Osteocyte (in vitro differentiated cells): ENCODE measurements around the gene STXBP2. TPM values are rescaled to one million over a fixed set of nuclear protein-coding genes. Genes with fewer than 3 reads are reported as not detected.

ENCODE experiments used
- DNase-seq: peaks from one replicate; pipeline ENCODE4 v3.0.0; 2021; ENCODE audit warnings: mixed read lengths; ENCODE audit not compliant: unreplicated experiment; ENCODE audit errors: extremely low spot score
- H3K27ac Mint-ChIP-seq: one replicate; pipeline ENCODE4 v1.8.0; 2021; ENCODE audit warnings: mild to moderate bottlenecking, mixed read lengths; ENCODE audit not compliant: unreplicated experiment
- H3K27me3 Mint-ChIP-seq: one replicate; pipeline ENCODE4 v1.8.0; 2021; ENCODE audit warnings: mixed read lengths; ENCODE audit not compliant: unreplicated experiment
- H3K36me3 Mint-ChIP-seq: one replicate; pipeline ENCODE4 v1.8.0; 2021; ENCODE audit warnings: mixed read lengths; ENCODE audit not compliant: unreplicated experiment
- H3K4me1 Mint-ChIP-seq: one replicate; pipeline ENCODE4 v1.8.0; 2021; ENCODE audit warnings: mixed read lengths; ENCODE audit not compliant: unreplicated experiment
- H3K4me3 Mint-ChIP-seq: one replicate; pipeline ENCODE4 v1.8.0; 2021; ENCODE audit warnings: mild to moderate bottlenecking, moderate library complexity, mixed read lengths; ENCODE audit not compliant: unreplicated experiment
- H3K9me3 Mint-ChIP-seq: one replicate; pipeline ENCODE4 v1.8.0; 2021; ENCODE audit warnings: mixed read lengths; ENCODE audit not compliant: unreplicated experiment
- CTCF ChIP-seq: fragments of 200-600 bp; sonication (generic); IDR thresholded peaks from 2 replicates; pipeline ENCODE4 v1.5.0; 2021; ENCODE audit warnings: antibody characterized with exemption, mild to moderate bottlenecking, moderate library complexity
- total RNA-seq: library from RNA; stranded (reverse); gene quantifications from 2 replicates; pipeline ENCODE4 v1.2.1, GENCODE V29; 2021

STXBP2 gene
- total RNA-seq, 1 donor from 2014 or later, result 13.6 TPM

GRCh38 chr19:7658219-7658686 lies 21.3 kb downstream of the STXBP2 start:
- Mint-ChIP-seq H3K9me3 (no peaks in the 10 kb centered on the region), H3K4me1 (no peaks in the 10 kb centered on the region), H3K27me3 (peaks cover 14% of the 10 kb centered on the region), H3K27ac (no peak overlapping the region), H3K36me3 (no peaks in the 10 kb centered on the region), H3K4me3 (no peak overlapping the region)
- TF ChIP-seq CTCF, result no peak
- no peak for DNase-seq

GRCh38 chr19:7661744-7662538 lies 25.0 kb downstream of the STXBP2 start:
- Mint-ChIP-seq H3K4me3 (no peak overlapping the region), H3K4me1 (peaks cover 2% of the 10 kb centered on the region), H3K27ac (no peak overlapping the region), H3K27me3 (peaks cover 14% of the 10 kb centered on the region), H3K36me3 (no peaks in the 10 kb centered on the region), H3K9me3 (no peaks in the 10 kb centered on the region)
- DNase-seq, result no peak
- no peak for TF ChIP-seq CTCF

GRCh38 chr19:7662657-7663056 lies 25.7 kb downstream of the STXBP2 start:
- DNase-seq, result no peak
- Mint-ChIP-seq H3K27ac (no peak overlapping the region), H3K27me3 (peaks cover 14% of the 10 kb centered on the region), H3K9me3 (no peaks in the 10 kb centered on the region), H3K4me1 (peaks cover 2% of the 10 kb centered on the region), H3K36me3 (no peaks in the 10 kb centered on the region), H3K4me3 (no peak overlapping the region)
- no peak for TF ChIP-seq CTCF

- Mint-ChIP-seq H3K4me3 (no peak overlapping the region), H3K27me3 (peaks cover 9% of the 10 kb centered on the region), H3K36me3 (no peaks in the 10 kb centered on the region)
Observed at GRCh38 chr19:7663706-7664105, 26.8 kb downstream of the STXBP2 start.

More at GRCh38 chr19:7663706-7664105, 26.8 kb downstream of the STXBP2 start:
- DNase-seq, result no peak
- no peak for TF ChIP-seq CTCF
- Mint-ChIP-seq H3K9me3 (no peaks in the 10 kb centered on the region), H3K27ac (no peak overlapping the region), H3K4me1 (peaks cover 2% of the 10 kb centered on the region)
